Astrocyte (in vitro differentiated cells and primary cell): ENCODE measurements around the gene MKRN2OS. TPM values are rescaled to one million over a fixed set of nuclear protein-coding genes. Genes with fewer than 3 reads are reported as not detected.

Source experiments
- DNase-seq: peaks from one replicate; pipeline ENCODE4 v3.0.0-alpha.2; 2010; ENCODE audit warnings: low read depth
- FAIRE-seq: peaks from 2 replicates; lab custom pipeline; 2011; peaks lifted over from hg19 to GRCh38; lab: Jason Lieb, UNC
- H2AFZ ChIP-seq: 2 replicates; pipeline ENCODE4 v1.6.0; 2012; ENCODE audit warnings: low read depth, low read length, inconsistent platforms
- H3K27ac ChIP-seq: 2 replicates; pipeline ENCODE4 v1.5.1; 2011; ENCODE audit warnings: low read depth, low read length, inconsistent platforms
- H3K27me3 ChIP-seq: 2 replicates; pipeline ENCODE4 v1.6.0; 2011; ENCODE audit warnings: low read length, inconsistent platforms; ENCODE audit not compliant: insufficient read depth
- H3K36me3 ChIP-seq: 2 replicates; pipeline ENCODE4 v1.5.1; 2011; ENCODE audit warnings: low read length, inconsistent platforms; ENCODE audit not compliant: insufficient read depth
- H3K4me1 ChIP-seq: 2 replicates; pipeline ENCODE4 v1.5.1; 2011; ENCODE audit warnings: low read length, inconsistent platforms; ENCODE audit not compliant: insufficient read depth
- H3K4me2 ChIP-seq: 2 replicates; pipeline ENCODE4 v1.6.0; 2012; ENCODE audit warnings: low read length, inconsistent platforms
- H3K4me3 ChIP-seq: 2 replicates; pipeline ENCODE4 v1.5.1; 2011; ENCODE audit warnings: low read depth, mild to moderate bottlenecking, low read length, inconsistent platforms; ENCODE audit not compliant: insufficient read depth
- H3K79me2 ChIP-seq: 2 replicates; pipeline ENCODE4 v1.6.0; 2012; ENCODE audit warnings: mild to moderate bottlenecking, low read length, inconsistent platforms; ENCODE audit not compliant: insufficient read depth
- H3K9ac ChIP-seq: 2 replicates; pipeline ENCODE4 v1.6.0; 2012; ENCODE audit warnings: mild to moderate bottlenecking, low read length, inconsistent platforms
- H3K9me3 ChIP-seq: 2 replicates; pipeline ENCODE4 v1.5.1; 2012; ENCODE audit warnings: low read depth, mild to moderate bottlenecking, low read length, inconsistent platforms; ENCODE audit not compliant: insufficient read depth
- H4K20me1 ChIP-seq: 2 replicates; pipeline ENCODE4 v1.6.0; 2012; ENCODE audit warnings: low read length, inconsistent platforms; ENCODE audit not compliant: insufficient read depth
- H3K27ac Mint-ChIP-seq: one replicate; pipeline ENCODE4 v1.8.0; 2021; ENCODE audit warnings: mild to moderate bottlenecking, mixed read lengths; ENCODE audit not compliant: unreplicated experiment
- H3K27me3 Mint-ChIP-seq: one replicate; pipeline ENCODE4 v1.8.0; 2021; ENCODE audit warnings: low read depth, mixed read lengths; ENCODE audit not compliant: unreplicated experiment
- H3K36me3 Mint-ChIP-seq: one replicate; pipeline ENCODE4 v1.8.0; 2021; ENCODE audit warnings: low read depth, mixed read lengths; ENCODE audit not compliant: unreplicated experiment
- H3K4me1 Mint-ChIP-seq: one replicate; pipeline ENCODE4 v1.8.0; 2021; ENCODE audit warnings: low read depth, mixed read lengths; ENCODE audit not compliant: unreplicated experiment
- H3K4me3 Mint-ChIP-seq: one replicate; pipeline ENCODE4 v1.8.0; 2021; ENCODE audit warnings: mild to moderate bottlenecking, moderate library complexity, mixed read lengths; ENCODE audit not compliant: unreplicated experiment
- H3K9me3 Mint-ChIP-seq: one replicate; pipeline ENCODE4 v1.8.0; 2021; ENCODE audit warnings: mild to moderate bottlenecking, mixed read lengths; ENCODE audit not compliant: unreplicated experiment
- EZH2 ChIP-seq: IDR thresholded peaks from 2 replicates; pipeline ENCODE4 v1.6.1; 2012; ENCODE audit warnings: mild to moderate bottlenecking, low read length, inconsistent platforms; ENCODE audit not compliant: insufficient read depth
- total RNA-seq: library from RNA; stranded (reverse); gene quantifications from 2 replicates; pipeline ENCODE4 v1.2.1, GENCODE V29; 2021
- TF ChIP-seq, protein P1 (sequence below): IDR thresholded peaks from 2 replicates; pipeline ENCODE4 v1.5.1; 2011; ENCODE audit warnings: low read depth, mild to moderate bottlenecking, inconsistent platforms, low read length, moderate library complexity; ENCODE audit not compliant: insufficient read depth

MKRN2OS gene
- total RNA-seq, 1 donor from 2014 or later = 0.25 TPM

DNA sequence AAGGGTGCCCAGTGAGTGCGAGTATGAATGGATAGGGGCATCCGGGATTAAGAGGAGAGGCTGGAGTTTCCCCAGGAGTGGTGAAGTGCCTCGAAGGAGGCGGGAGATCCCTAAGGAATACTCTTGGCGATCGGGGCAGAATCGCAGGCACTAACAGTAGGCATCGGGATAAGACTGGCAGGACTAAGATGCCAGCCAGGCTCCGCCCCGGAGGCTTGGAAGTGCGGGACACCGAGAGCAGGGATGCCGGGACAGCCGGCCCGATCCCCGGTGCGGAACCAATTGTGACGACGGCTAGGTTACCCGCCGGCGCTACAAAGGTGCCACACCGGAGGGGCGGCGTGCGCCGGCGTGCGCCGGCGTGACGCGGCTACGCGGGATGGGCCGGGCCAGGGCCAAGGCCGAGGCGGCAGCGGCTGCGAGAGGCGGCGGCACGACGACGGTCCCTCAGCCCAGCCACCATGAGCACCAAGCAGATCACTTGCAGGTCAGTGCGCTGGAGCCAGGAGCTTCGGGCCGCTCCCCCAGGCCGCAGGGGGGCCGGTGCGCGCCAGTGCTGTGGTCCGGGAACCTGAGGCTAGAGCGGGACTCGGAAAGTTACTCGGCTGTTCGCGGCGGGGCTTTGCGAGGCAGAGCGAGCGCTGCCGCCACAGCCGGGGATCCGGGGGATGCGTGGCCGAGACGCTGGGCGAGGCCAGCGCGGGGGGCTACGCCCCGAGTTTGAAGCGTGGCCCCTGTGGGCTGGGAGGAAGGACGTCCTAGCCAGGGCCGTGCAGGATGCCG, 11.6 kb upstream of the MKRN2OS start, which contains the start of gene MKRN2:
MKRN2 (plus strand) TSS at position 398 of the 783 bp plus-strand sequence; CDS start at position 462, 64 bp downstream.
- no peaks in the 10 kb centered on the region for H3K9me3 ChIP-seq
- peaks cover 45% of the 10 kb centered on the region for H4K20me1 ChIP-seq
- Mint-ChIP-seq H3K9me3 (no peaks in the 10 kb centered on the region), H3K27ac (peak within 1 kb of the TSS; percentile 89), H3K4me1 (peaks cover 27% of the 10 kb centered on the region), H3K27me3 (no peaks in the 10 kb centered on the region), H3K36me3 (no peaks in the 10 kb centered on the region), H3K4me3 (peak within 1 kb of the TSS; percentile 98)
- no peak for TF ChIP-seq EZH2
- TF ChIP-seq, protein P1, sequence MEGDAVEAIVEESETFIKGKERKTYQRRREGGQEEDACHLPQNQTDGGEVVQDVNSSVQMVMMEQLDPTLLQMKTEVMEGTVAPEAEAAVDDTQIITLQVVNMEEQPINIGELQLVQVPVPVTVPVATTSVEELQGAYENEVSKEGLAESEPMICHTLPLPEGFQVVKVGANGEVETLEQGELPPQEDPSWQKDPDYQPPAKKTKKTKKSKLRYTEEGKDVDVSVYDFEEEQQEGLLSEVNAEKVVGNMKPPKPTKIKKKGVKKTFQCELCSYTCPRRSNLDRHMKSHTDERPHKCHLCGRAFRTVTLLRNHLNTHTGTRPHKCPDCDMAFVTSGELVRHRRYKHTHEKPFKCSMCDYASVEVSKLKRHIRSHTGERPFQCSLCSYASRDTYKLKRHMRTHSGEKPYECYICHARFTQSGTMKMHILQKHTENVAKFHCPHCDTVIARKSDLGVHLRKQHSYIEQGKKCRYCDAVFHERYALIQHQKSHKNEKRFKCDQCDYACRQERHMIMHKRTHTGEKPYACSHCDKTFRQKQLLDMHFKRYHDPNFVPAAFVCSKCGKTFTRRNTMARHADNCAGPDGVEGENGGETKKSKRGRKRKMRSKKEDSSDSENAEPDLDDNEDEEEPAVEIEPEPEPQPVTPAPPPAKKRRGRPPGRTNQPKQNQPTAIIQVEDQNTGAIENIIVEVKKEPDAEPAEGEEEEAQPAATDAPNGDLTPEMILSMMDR = no peak
- H3K4me2 ChIP-seq = peak within 1 kb of the TSS; percentile 100
- H2AFZ ChIP-seq = peak within 1 kb of the TSS; percentile 91
- H3K27ac ChIP-seq = peak within 1 kb of the TSS; percentile 90
- H3K9ac ChIP-seq = peak within 1 kb of the TSS; percentile 94
- no peaks in the 10 kb centered on the region for H3K36me3 ChIP-seq
- no peaks in the 10 kb centered on the region for H3K27me3 ChIP-seq
- peaks cover 49% of the 10 kb centered on the region for H3K79me2 ChIP-seq
- peak within 1 kb of the TSS; percentile 94 for H3K4me3 ChIP-seq
- no peak for FAIRE-seq
- peak; percentile 60 for DNase-seq
- H3K4me1 ChIP-seq = peaks cover 11% of the 10 kb centered on the region

DNA sequence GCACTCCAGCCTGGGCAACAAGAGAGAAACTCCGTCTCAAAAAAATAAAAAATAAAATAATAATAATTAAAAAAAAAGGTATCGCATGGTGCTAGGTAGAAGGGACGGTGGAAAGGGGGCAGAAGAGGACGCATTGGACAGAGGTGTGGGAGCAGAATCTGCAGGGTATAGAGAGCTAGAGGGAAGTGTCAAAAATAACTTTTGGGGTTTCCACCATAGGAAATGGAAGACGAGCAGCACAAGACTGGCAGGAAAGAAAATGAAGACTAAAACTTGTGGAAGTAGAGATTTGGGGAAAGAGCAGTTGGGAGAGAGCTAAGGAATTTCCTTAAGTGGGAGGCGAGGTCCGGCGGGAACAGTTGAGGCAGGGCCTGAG, 11.0 kb upstream of the MKRN2OS start:
- no peaks in the 10 kb centered on the region for H3K36me3 Mint-ChIP-seq
- TF ChIP-seq EZH2 = no peak
- TF ChIP-seq, protein P1 = no peak
- Histone ChIP-seq H2AFZ (peak overlapping the region; percentile 91), H3K9ac (peak overlapping the region; percentile 94), H3K4me2 (peak overlapping the region; percentile 100), H3K9me3 (no peaks in the 10 kb centered on the region), H3K79me2 (peaks cover 43% of the 10 kb centered on the region), H3K4me1 (peaks cover 11% of the 10 kb centered on the region), H3K36me3 (no peaks in the 10 kb centered on the region), H3K27me3 (no peaks in the 10 kb centered on the region), H3K27ac (peak overlapping the region; percentile 90), H3K4me3 (peak overlapping the region; percentile 94), H4K20me1 (peaks cover 39% of the 10 kb centered on the region)
- DNase-seq (no peak), FAIRE-seq (no peak)
- peak overlapping the region; percentile 98 for H3K4me3 Mint-ChIP-seq
- no peaks in the 10 kb centered on the region for H3K9me3 Mint-ChIP-seq
- peaks cover 25% of the 10 kb centered on the region for H3K4me1 Mint-ChIP-seq
- peak overlapping the region; percentile 89 for H3K27ac Mint-ChIP-seq
- H3K27me3 Mint-ChIP-seq = no peaks in the 10 kb centered on the region
